Osteocyte (in vitro differentiated cells): Measurements from ENCODE around the gene FBRS. TPM values are rescaled to one million over a fixed set of nuclear protein-coding genes. Genes with fewer than 3 reads are reported as not detected.

Source experiments
- DNase-seq: peaks from one replicate; pipeline ENCODE4 v3.0.0; 2021; ENCODE audit warnings: mixed read lengths; ENCODE audit not compliant: unreplicated experiment; ENCODE audit errors: extremely low spot score
- H3K27ac Mint-ChIP-seq: one replicate; pipeline ENCODE4 v1.8.0; 2021; ENCODE audit warnings: mild to moderate bottlenecking, mixed read lengths; ENCODE audit not compliant: unreplicated experiment
- H3K27me3 Mint-ChIP-seq: one replicate; pipeline ENCODE4 v1.8.0; 2021; ENCODE audit warnings: mixed read lengths; ENCODE audit not compliant: unreplicated experiment
- H3K36me3 Mint-ChIP-seq: one replicate; pipeline ENCODE4 v1.8.0; 2021; ENCODE audit warnings: mixed read lengths; ENCODE audit not compliant: unreplicated experiment
- H3K4me1 Mint-ChIP-seq: one replicate; pipeline ENCODE4 v1.8.0; 2021; ENCODE audit warnings: mixed read lengths; ENCODE audit not compliant: unreplicated experiment
- H3K4me3 Mint-ChIP-seq: one replicate; pipeline ENCODE4 v1.8.0; 2021; ENCODE audit warnings: mild to moderate bottlenecking, moderate library complexity, mixed read lengths; ENCODE audit not compliant: unreplicated experiment
- H3K9me3 Mint-ChIP-seq: one replicate; pipeline ENCODE4 v1.8.0; 2021; ENCODE audit warnings: mixed read lengths; ENCODE audit not compliant: unreplicated experiment
- total RNA-seq: library from RNA; stranded (reverse); gene quantifications from 2 replicates; pipeline ENCODE4 v1.2.1, GENCODE V29; 2021
- TF ChIP-seq, protein P1 (sequence below): fragments of 200-600 bp; sonication (generic); IDR thresholded peaks from 2 replicates; pipeline ENCODE4 v1.5.0; 2021; ENCODE audit warnings: antibody characterized with exemption, mild to moderate bottlenecking, moderate library complexity

The FBRS gene
- total RNA-seq, 1 donor from 2014 or later = 67.4 TPM

- DNase-seq = no peak
- H3K27ac Mint-ChIP-seq = no peak overlapping the region
- H3K27me3 Mint-ChIP-seq = no peaks in the 10 kb centered on the region
- peaks cover 74% of the 10 kb centered on the region for H3K36me3 Mint-ChIP-seq
- no peaks in the 10 kb centered on the region for H3K9me3 Mint-ChIP-seq
- TF ChIP-seq, protein P1, sequence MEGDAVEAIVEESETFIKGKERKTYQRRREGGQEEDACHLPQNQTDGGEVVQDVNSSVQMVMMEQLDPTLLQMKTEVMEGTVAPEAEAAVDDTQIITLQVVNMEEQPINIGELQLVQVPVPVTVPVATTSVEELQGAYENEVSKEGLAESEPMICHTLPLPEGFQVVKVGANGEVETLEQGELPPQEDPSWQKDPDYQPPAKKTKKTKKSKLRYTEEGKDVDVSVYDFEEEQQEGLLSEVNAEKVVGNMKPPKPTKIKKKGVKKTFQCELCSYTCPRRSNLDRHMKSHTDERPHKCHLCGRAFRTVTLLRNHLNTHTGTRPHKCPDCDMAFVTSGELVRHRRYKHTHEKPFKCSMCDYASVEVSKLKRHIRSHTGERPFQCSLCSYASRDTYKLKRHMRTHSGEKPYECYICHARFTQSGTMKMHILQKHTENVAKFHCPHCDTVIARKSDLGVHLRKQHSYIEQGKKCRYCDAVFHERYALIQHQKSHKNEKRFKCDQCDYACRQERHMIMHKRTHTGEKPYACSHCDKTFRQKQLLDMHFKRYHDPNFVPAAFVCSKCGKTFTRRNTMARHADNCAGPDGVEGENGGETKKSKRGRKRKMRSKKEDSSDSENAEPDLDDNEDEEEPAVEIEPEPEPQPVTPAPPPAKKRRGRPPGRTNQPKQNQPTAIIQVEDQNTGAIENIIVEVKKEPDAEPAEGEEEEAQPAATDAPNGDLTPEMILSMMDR = no peak
- no peaks in the 10 kb centered on the region for H3K4me1 Mint-ChIP-seq
- no peak overlapping the region for H3K4me3 Mint-ChIP-seq
Observed at GRCh38 chr16:30710971-30711370, 52.7 kb downstream of the FBRS start.

DNA sequence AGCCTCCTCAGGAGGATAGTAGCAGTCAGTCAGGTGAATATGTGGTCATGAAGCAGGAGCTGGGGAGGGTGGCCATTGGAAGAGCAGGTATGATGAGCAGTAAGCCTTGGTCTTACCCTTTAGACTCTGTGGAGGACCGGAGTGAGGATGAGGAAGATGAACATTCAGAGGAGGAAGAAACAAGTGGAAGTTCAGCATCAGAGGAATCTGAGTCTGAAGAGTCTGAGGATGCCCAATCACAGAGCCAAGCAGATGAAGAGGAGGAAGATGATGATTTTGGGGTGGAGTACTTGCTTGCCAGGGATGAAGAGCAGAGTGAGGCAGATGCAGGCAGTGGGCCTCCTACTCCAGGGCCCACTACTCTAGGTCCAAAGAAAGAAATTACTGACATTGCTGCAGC, 53.5 kb downstream of the FBRS start:
- H3K27me3 Mint-ChIP-seq = no peaks in the 10 kb centered on the region
- H3K27ac Mint-ChIP-seq = no peak overlapping the region
- H3K4me1 Mint-ChIP-seq = no peaks in the 10 kb centered on the region
- no peak overlapping the region for H3K4me3 Mint-ChIP-seq
- TF ChIP-seq, protein P1 = no peak
- H3K36me3 Mint-ChIP-seq = peaks cover 77% of the 10 kb centered on the region
- DNase-seq = no peak
- no peaks in the 10 kb centered on the region for H3K9me3 Mint-ChIP-seq

- Mint-ChIP-seq H3K4me1 (no peaks in the 10 kb centered on the region), H3K27ac (no peak overlapping the region), H3K4me3 (no peak overlapping the region), H3K9me3 (no peaks in the 10 kb centered on the region), H3K36me3 (peaks cover 66% of the 10 kb centered on the region), H3K27me3 (no peaks in the 10 kb centered on the region)
- no peak for DNase-seq
- TF ChIP-seq, protein P1 = no peak
Observed at GRCh38 chr16:30715750-30716445, 57.7 kb downstream of the FBRS start.

- Mint-ChIP-seq H3K9me3 (no peaks in the 10 kb centered on the region), H3K27ac (no peak overlapping the region), H3K27me3 (no peaks in the 10 kb centered on the region), H3K4me3 (no peak overlapping the region), H3K36me3 (peaks cover 68% of the 10 kb centered on the region), H3K4me1 (no peaks in the 10 kb centered on the region)
- DNase-seq = no peak
- TF ChIP-seq, protein P1 = no peak
Observed at GRCh38 chr16:30720086-30720485, 61.9 kb downstream of the FBRS start.

Other genes with a start within 250 kb of the FBRS start
- 26.8 and 30.3 TPM in 2 replicates for gene DCTPP1, start 228.4 kb upstream of the FBRS start, total RNA-seq
- gene SEPHS2, start 212.6 kb upstream of the FBRS start, total RNA-seq = 41.2 and 42.5 TPM in 2 replicates
- gene ITGAL, start 185.7 kb upstream of the FBRS start, total RNA-seq = not detected in 2 replicates
- 36.4 and 37.1 TPM in 2 replicates for gene ZNF768, start 131.9 kb upstream of the FBRS start, total RNA-seq
- 4.3 and 4.8 TPM in 2 replicates for gene ZNF747, start 123.6 kb upstream of the FBRS start, total RNA-seq
- 10.1 and 12.1 TPM in 2 replicates for gene ZNF764, start 100.1 kb upstream of the FBRS start, total RNA-seq
- gene ZNF688, start 86.7 kb upstream of the FBRS start, total RNA-seq = 10.9 and 11.3 TPM in 2 replicates
- gene ZNF785, start 72.7 kb upstream of the FBRS start, total RNA-seq = 14.8 and 19.8 TPM in 2 replicates
- 8.8 and 9.1 TPM in 2 replicates for gene ZNF689, start 48.0 kb upstream of the FBRS start, total RNA-seq
- 44.7 and 52.0 TPM in 2 replicates for gene PRR14, start 7.5 kb upstream of the FBRS start, total RNA-seq
- gene SRCAP, start 40.7 kb downstream of the FBRS start, total RNA-seq = 69.2 and 73.5 TPM in 2 replicates
- gene PHKG2, start 90.0 kb downstream of the FBRS start, total RNA-seq = 28.6 and 31.1 TPM in 2 replicates
- gene CFAP119, start 103.6 kb downstream of the FBRS start, total RNA-seq = 5.0 and 9.7 TPM in 2 replicates
- gene RNF40, start 103.9 kb downstream of the FBRS start, total RNA-seq = 116 and 118 TPM in 2 replicates
- gene ZNF629, start 128.8 kb downstream of the FBRS start, total RNA-seq = 26.7 and 27.2 TPM in 2 replicates
- 37.6 and 38.1 TPM in 2 replicates for gene BCL7C, start 235.6 kb downstream of the FBRS start, total RNA-seq
- 5.1 and 6.0 TPM in 2 replicates for gene CTF1, start 238.2 kb downstream of the FBRS start, total RNA-seq